ENCODE measurements around the gene BPI.

Gene BPI

GRCh38 chr20:38358556-38358955 lies 54.6 kb downstream of the BPI start:
- H2AFZ ChIP-seq (ENCODE audit: low read depth, low read length) = no peak overlapping the region

GRCh38 chr20:38363004-38363747 lies 59.2 kb downstream of the BPI start:
- Histone ChIP-seq H3K9me3 (ENCODE audit: insufficient read depth, low read length, severe bottlenecking) (no peaks in the 10 kb centered on the region), H3K27ac (ENCODE audit: low read length) (no peak overlapping the region), H3K27me3 (ENCODE audit: insufficient read depth, low read length, poor library complexity) (no peaks in the 10 kb centered on the region), H3K4me1 (ENCODE audit: insufficient read depth, low read length) (no peaks in the 10 kb centered on the region), H3K36me3 (ENCODE audit: insufficient read depth, low read length) (no peaks in the 10 kb centered on the region), H3K4me3 (ENCODE audit: low read depth in 1 of 2, low read length in 2 of 2) (no peak overlapping the region), H4K20me1 (ENCODE audit: insufficient read depth, low read length) (no peaks in the 10 kb centered on the region), H3K9ac (ENCODE audit: low read depth, low read length) (no peak overlapping the region), H2AFZ (ENCODE audit: low read depth, low read length) (no peak overlapping the region), H3K79me2 (ENCODE audit: insufficient read depth, low read length) (no peaks in the 10 kb centered on the region), H3K4me2 (ENCODE audit: insufficient read depth, low read length) (no peak overlapping the region)
- DNase-seq (no peak), ATAC-seq (ENCODE audit: insufficient read depth, low read depth) (no peak)
- TF ChIP-seq EZH2 (IDR thresholded peaks at IDR 0.05; ENCODE audit: borderline replicate concordance, low read depth, low read length, severe bottlenecking) (no peak), CTCF (IDR thresholded peaks at IDR 0.05; ENCODE audit: borderline replicate concordance, extremely low read depth, low read length, poor library complexity, severe bottlenecking) (no peak)

More at GRCh38 chr20:38358556-38358955, 54.6 kb downstream of the BPI start:
- ATAC-seq (ENCODE audit: insufficient read depth, low read depth) (no peak), DNase-seq (no peak)
- no peaks in the 10 kb centered on the region for H3K27me3 ChIP-seq (ENCODE audit: insufficient read depth, low read length, poor library complexity)
- H3K4me3 ChIP-seq (ENCODE audit: low read depth in 1 of 2, low read length in 2 of 2) = no peak overlapping the region
- H3K27ac ChIP-seq (ENCODE audit: low read length) = no peak overlapping the region
- no peaks in the 10 kb centered on the region for H3K36me3 ChIP-seq (ENCODE audit: insufficient read depth, low read length)
- no peaks in the 10 kb centered on the region for H4K20me1 ChIP-seq (ENCODE audit: insufficient read depth, low read length)
- H3K9me3 ChIP-seq (ENCODE audit: insufficient read depth, low read length, severe bottlenecking) = no peaks in the 10 kb centered on the region
- no peaks in the 10 kb centered on the region for H3K79me2 ChIP-seq (ENCODE audit: insufficient read depth, low read length)
- TF ChIP-seq CTCF (IDR thresholded peaks at IDR 0.05; ENCODE audit: borderline replicate concordance, extremely low read depth, low read length, poor library complexity, severe bottlenecking) = no peak
- no peak for TF ChIP-seq EZH2 (IDR thresholded peaks at IDR 0.05; ENCODE audit: borderline replicate concordance, low read depth, low read length, severe bottlenecking)
- no peak overlapping the region for H3K9ac ChIP-seq (ENCODE audit: low read depth, low read length)
- no peaks in the 10 kb centered on the region for H3K4me1 ChIP-seq (ENCODE audit: insufficient read depth, low read length)
- H3K4me2 ChIP-seq (ENCODE audit: insufficient read depth, low read length) = no peak overlapping the region

GRCh38 chr20:38369389-38369788 lies 65.4 kb downstream of the BPI start:
- TF ChIP-seq CTCF (IDR thresholded peaks at IDR 0.05; ENCODE audit: borderline replicate concordance, extremely low read depth, low read length, poor library complexity, severe bottlenecking) = no peak
- Histone ChIP-seq H3K9ac (ENCODE audit: low read depth, low read length) (no peak overlapping the region), H3K36me3 (ENCODE audit: insufficient read depth, low read length) (no peaks in the 10 kb centered on the region), H3K4me2 (ENCODE audit: insufficient read depth, low read length) (no peak overlapping the region), H2AFZ (ENCODE audit: low read depth, low read length) (0 out of 2 replicates have a peak overlapping the region, but pooled peaks have one; percentile 8), H3K9me3 (ENCODE audit: insufficient read depth, low read length, severe bottlenecking) (no peaks in the 10 kb centered on the region), H3K4me3 (ENCODE audit: low read depth in 1 of 2, low read length in 2 of 2) (no peak overlapping the region), H3K27me3 (ENCODE audit: insufficient read depth, low read length, poor library complexity) (peaks cover 20% of the 10 kb centered on the region), H3K79me2 (ENCODE audit: insufficient read depth, low read length) (no peaks in the 10 kb centered on the region), H4K20me1 (ENCODE audit: insufficient read depth, low read length) (no peaks in the 10 kb centered on the region), H3K27ac (ENCODE audit: low read length) (no peak overlapping the region), H3K4me1 (ENCODE audit: insufficient read depth, low read length) (no peaks in the 10 kb centered on the region)
- no peak for ATAC-seq (ENCODE audit: insufficient read depth, low read depth)
- DNase-seq = no peak

Measured in DND-41 (cell line).